IMR-90 (cell line): Measurements from ENCODE around the gene SLX4IP. TPM values are rescaled to one million over a fixed set of nuclear protein-coding genes. Genes with fewer than 3 reads are reported as not detected.

Experiments used
- ATAC-seq: fragments of 200-7000 bp; cut with Tn5 transposase; 2 replicates; pipeline ENCODE4 v1.9.1; 2020; ENCODE audit warnings: low read depth, mild to moderate bottlenecking, moderate library complexity
- BruUV-seq: library from RNA; stranded (reverse); fragments of 400-500 nt; replicated peaks from 2 replicates; lab custom pipeline; 2021; lab: Mats Ljungman, UMichigan
- CTCF ChIA-PET: fragments of 300-600 bp; formaldehyde crosslinking; extraction: SDS; loops from one replicate; lab custom pipeline; 2021; ENCODE audit warnings: antibody characterized with exemption; lab: Yijun Ruan, JAX
- POLR2A ChIA-PET: fragments of 300-600 bp; sonication (Branson Sonifier 250); formaldehyde crosslinking; loops from one replicate; lab custom pipeline; 2022; ENCODE audit warnings: antibody characterized with exemption; ENCODE audit not compliant: unreplicated experiment; lab: Charles Lee
- DNase-seq: peaks from one replicate; pipeline ENCODE4 v3.0.0; 2013
- H2AFZ ChIP-seq: replicated peaks from 2 replicates; pipeline ENCODE3; 2013; ENCODE audit warnings: low read length, mild to moderate bottlenecking; ENCODE audit not compliant: poor library complexity
- H2AK5ac ChIP-seq: 2 replicates; pipeline ENCODE4 v1.6.1; 2013; ENCODE audit warnings: low read depth, low read length, inconsistent platforms
- H2AK9ac ChIP-seq: replicated peaks from 2 replicates; pipeline ENCODE3; 2013; ENCODE audit warnings: mild to moderate bottlenecking, low read depth, low read length, moderate library complexity; ENCODE audit not compliant: poor library complexity
- H2BK120ac ChIP-seq: 2 replicates; pipeline ENCODE4 v1.6.1; 2013; ENCODE audit warnings: low read depth, low read length, inconsistent platforms
- H2BK15ac ChIP-seq: 3 replicates; pipeline ENCODE4 v1.6.1; 2013; ENCODE audit warnings: low read depth, low read length, inconsistent platforms
- H2BK20ac ChIP-seq: 2 replicates; pipeline ENCODE4 v1.6.1; 2013; ENCODE audit warnings: low read depth, mild to moderate bottlenecking, inconsistent platforms, low read length, moderate library complexity
- H2BK5ac ChIP-seq: 2 replicates; pipeline ENCODE4 v1.6.1; 2013; ENCODE audit warnings: mild to moderate bottlenecking, low read depth, low read length, inconsistent platforms; ENCODE audit not compliant: poor library complexity, severe bottlenecking
- H3K14ac ChIP-seq: replicated peaks from 2 replicates; pipeline ENCODE4 v1.6.1; 2013; ENCODE audit warnings: low read depth, low read length, inconsistent platforms
- H3K18ac ChIP-seq: 2 replicates; pipeline ENCODE4 v1.6.1; 2013; ENCODE audit warnings: low read depth, low read length, control low read depth
- H3K23ac ChIP-seq: 2 replicates; pipeline ENCODE4 v1.6.1; 2013; ENCODE audit warnings: low read depth, low read length, inconsistent platforms
- H3K27ac ChIP-seq: 2 replicates; pipeline ENCODE4 v1.5.1; 2013; ENCODE audit warnings: mild to moderate bottlenecking, control low read depth, low read length; ENCODE audit not compliant: insufficient read depth
- H3K27me3 ChIP-seq: 2 replicates; pipeline ENCODE4 v1.6.1; 2013; ENCODE audit warnings: low read length; ENCODE audit not compliant: control insufficient read depth, insufficient read depth
- H3K36me3 ChIP-seq: 2 replicates; pipeline ENCODE4 v1.6.1; 2013; ENCODE audit warnings: low read length, mixed read lengths; ENCODE audit not compliant: control insufficient read depth, insufficient read depth
- H3K4ac ChIP-seq: 2 replicates; pipeline ENCODE4 v1.6.1; 2013; ENCODE audit warnings: low read depth, low read length, inconsistent platforms
- H3K4me1 ChIP-seq: 2 replicates; pipeline ENCODE4 v1.6.1; 2013; ENCODE audit warnings: low read length, mixed read lengths; ENCODE audit not compliant: control insufficient read depth, insufficient read depth
- H3K4me2 ChIP-seq: 2 replicates; pipeline ENCODE4 v1.6.1; 2013; ENCODE audit warnings: low read depth, mild to moderate bottlenecking, control low read depth, low read length, moderate library complexity
- H3K4me3 ChIP-seq: 2 replicates; pipeline ENCODE4 v1.5.1; 2013; ENCODE audit warnings: low read depth, mild to moderate bottlenecking, control low read depth, low read length, moderate library complexity; ENCODE audit not compliant: insufficient read depth
- H3K56ac ChIP-seq: 2 replicates; pipeline ENCODE4 v1.6.1; 2013; ENCODE audit warnings: low read length, inconsistent platforms; ENCODE audit not compliant: insufficient read depth; ENCODE audit errors: extremely low read depth
- H3K79me1 ChIP-seq, 2 experiments: 2 replicates each; pipeline ENCODE4 v1.6.1; 2013; ENCODE audit warnings: low read length in 2 of 2, inconsistent platforms in 1 of 2, low read depth in 1 of 2
- H3K9ac ChIP-seq: 2 replicates; pipeline ENCODE4 v1.6.1; 2013; ENCODE audit warnings: low read depth, low read length, control low read depth
- H3K9me1 ChIP-seq: 2 replicates; pipeline ENCODE4 v1.6.1; 2013; ENCODE audit warnings: low read length, inconsistent platforms; ENCODE audit not compliant: insufficient read depth
- H3K9me3 ChIP-seq: 2 replicates; pipeline ENCODE4 v1.6.1; 2013; ENCODE audit warnings: low read length; ENCODE audit not compliant: control insufficient read depth, insufficient read depth
- H4K20me1 ChIP-seq: 2 replicates; pipeline ENCODE4 v1.6.1; 2013; ENCODE audit warnings: low read length, inconsistent platforms; ENCODE audit not compliant: insufficient read depth
- H4K5ac ChIP-seq: 2 replicates; pipeline ENCODE4 v1.6.1; 2013; ENCODE audit warnings: mild to moderate bottlenecking, low read depth, low read length, control low read depth
- H4K8ac ChIP-seq, 2 experiments: 2 replicates each; pipeline ENCODE4 v1.6.1; 2013; ENCODE audit warnings: low read depth in 2 of 2, low read length in 2 of 2, control low read depth in 1 of 2, inconsistent platforms in 1 of 2
- H4K91ac ChIP-seq: 2 replicates; pipeline ENCODE4 v1.6.1; 2013; ENCODE audit warnings: low read depth, low read length, inconsistent platforms; ENCODE audit not compliant: insufficient read depth
- BHLHE40 ChIP-seq: fragments of 150-350 bp; IDR thresholded peaks from 2 replicates; pipeline ENCODE4 v1.6.1; 2016; ENCODE audit warnings: mild to moderate bottlenecking, low read depth, low read length
- CEBPB ChIP-seq: IDR thresholded peaks from 2 replicates; pipeline ENCODE4 v1.6.1; 2012; ENCODE audit warnings: low read depth, low read length, improper control_type of control experiment
- CHD1 ChIP-seq: IDR thresholded peaks from 2 replicates; pipeline ENCODE4 v1.6.1; 2012; ENCODE audit warnings: low read depth, low read length, improper control_type of control experiment
- FOS ChIP-seq: fragments of 150-350 bp; IDR thresholded peaks from 2 replicates; pipeline ENCODE4 v1.6.1; 2016; ENCODE audit warnings: low read depth, low read length
- MAFK ChIP-seq: IDR thresholded peaks from 2 replicates; pipeline ENCODE4 v1.6.1; 2012; ENCODE audit warnings: low read depth, low read length, improper control_type of control experiment
- MXI1 ChIP-seq: IDR thresholded peaks from 2 replicates; pipeline ENCODE4 v1.6.1; 2012; ENCODE audit warnings: low read depth, mild to moderate bottlenecking, low read length, moderate library complexity, borderline replicate concordance
- NFE2L2 ChIP-seq: fragments of 150-350 bp; IDR thresholded peaks from 2 replicates; pipeline ENCODE4 v1.6.1; 2016; ENCODE audit warnings: low read depth, mild to moderate bottlenecking, low read length
- POLR2A ChIP-seq: IDR thresholded peaks from 2 replicates; pipeline ENCODE4 v1.6.1; 2012; ENCODE audit warnings: mild to moderate bottlenecking, low read depth, low read length
- RAD21 ChIP-seq: IDR thresholded peaks from 2 replicates; pipeline ENCODE4 v1.6.1; 2012; ENCODE audit warnings: low read length, improper control_type of control experiment
- RCOR1 ChIP-seq: IDR thresholded peaks from 2 replicates; pipeline ENCODE4 v1.6.1; 2012; ENCODE audit warnings: mild to moderate bottlenecking, low read length, improper control_type of control experiment; ENCODE audit not compliant: insufficient replicate concordance
- RFX5 ChIP-seq: IDR thresholded peaks from 2 replicates; pipeline ENCODE4 v1.8.0; 2012; ENCODE audit warnings: low read depth, mild to moderate bottlenecking, low read length, moderate library complexity
- SMC3 ChIP-seq: fragments of 150-350 bp; IDR thresholded peaks from 2 replicates; pipeline ENCODE4 v1.6.1; 2016; ENCODE audit warnings: low read depth, mild to moderate bottlenecking, antibody characterized with exemption, low read length, moderate library complexity
- WGBS, 2 experiments: methylation state at CpG; one replicate each; pipeline versions ENCODE4 v1.1.5 to v1.1.7; 2013; ENCODE audit warnings: missing lambda C conversion rate in 2 of 2; ENCODE audit not compliant: insufficient read length in 1 of 2; ENCODE audit errors: extremely low coverage in 2 of 2; 5-methylcytosine and 5-hydroxymethylcytosine counted together
- dilution Hi-C: fragments of 300-500 bp; cut with HindIII; formaldehyde crosslinking; loops from one replicate; pipeline ENCODE4 v1.14.3; 2018; ENCODE audit warnings: low sequenced_read_pairs; ENCODE audit not compliant: unreplicated experiment
- in situ Hi-C: fragments of 300-500 bp; cut with MboI; formaldehyde crosslinking; loops from 3 replicates; pipeline ENCODE4 v1.14.3; 2019; ENCODE audit warnings: low sequenced_read_pairs, inconsistent platforms, mixed read lengths
- intact Hi-C: fragments of 100-400 bp; cut with micrococcal nuclease; formaldehyde crosslinking; loops from 2 replicates; pipeline ENCODE4 v1.10.0; 2022
- polyA plus RNA-seq, 3 experiments: library from polyadenylated mRNA; depleted of rRNA; stranded (reverse); fragments of >200 nt; gene quantifications; 2 replicates each; pipeline ENCODE4 v1.2.3, GENCODE V29; 2012; ENCODE audit warnings: low replicate concordance in 1 of 3
- total RNA-seq: library from RNA; depleted of rRNA; stranded (reverse); fragments of >200 nt; gene quantifications from 2 replicates; pipeline ENCODE4 v1.2.3, GENCODE V29; 2012
- TF ChIP-seq, protein P1 (sequence below): fragments of 150-350 bp; IDR thresholded peaks from 2 replicates; pipeline ENCODE4 v1.6.1; 2016; ENCODE audit warnings: low read depth, mild to moderate bottlenecking, low read length, moderate library complexity, borderline replicate concordance
- TF ChIP-seq, protein P2 (sequence below): conservative IDR thresholded peaks from 2 replicates; pipeline ENCODE4 v1.5.1; 2012; ENCODE audit warnings: mild to moderate bottlenecking, low read depth, low read length, improper control_type of control experiment

Gene SLX4IP
- total and polyA plus RNA-seq, 2 of the 4 experiments (the other 2 are of a cell fraction): 1.3 to 5.9 TPM

DNA sequence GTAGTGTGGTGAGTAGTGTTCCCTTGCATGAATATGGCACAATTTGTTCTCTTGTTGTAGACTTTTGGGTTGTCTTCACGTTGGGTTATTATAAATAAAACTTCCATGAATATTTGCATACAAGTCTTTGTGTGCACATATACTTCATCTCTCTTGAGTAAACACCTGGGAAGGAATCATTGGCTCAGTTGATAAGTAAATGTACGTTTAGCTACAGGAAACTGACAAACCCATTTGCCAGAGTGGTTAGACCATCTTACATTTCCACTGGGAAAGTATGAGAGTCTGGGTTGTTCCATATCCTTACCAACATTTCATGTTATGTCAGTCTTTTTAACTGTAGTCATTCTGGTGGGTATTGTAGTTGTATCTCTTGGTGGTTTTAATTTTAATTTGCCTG is 119.2 kb downstream of the SLX4IP start:
- DNase-seq (no peak), ATAC-seq (no peak)
- dilution Hi-C loops (no loop called here), intact Hi-C loops (loop anchor here (10.0 kb wide), 2 partner anchors 311 to 801 kb away; no protein-coding TSS in a partner anchor), in situ Hi-C loops (loop anchor here (5.0 kb wide), 2 partner anchors 718 to 988 kb away; no protein-coding TSS in a partner anchor)
- Histone ChIP-seq H3K9me3 (no peaks in the 10 kb centered on the region), H3K9ac (no peak overlapping the region), H4K5ac (no peak overlapping the region), H2BK20ac (no peak overlapping the region), H3K4ac (no peak overlapping the region), H4K91ac (no peak overlapping the region), H3K4me1 (peaks cover 14% of the 10 kb centered on the region), H3K23ac (no peak overlapping the region), H3K27me3 (no peaks in the 10 kb centered on the region), H2BK120ac (no peak overlapping the region), H3K18ac (no peak overlapping the region), H4K8ac (no peak overlapping the region), H2BK5ac (no peak overlapping the region), H3K27ac (no peak overlapping the region), H2AK5ac (no peak overlapping the region), H2BK15ac (no peak overlapping the region; the same call in 2 of the 3 replicates), H3K14ac (no peak overlapping the region), H4K20me1 (no peaks in the 10 kb centered on the region; the same call in 1 of the 2 replicates), H2AK9ac (no peak overlapping the region), H2AFZ (no peak overlapping the region), H3K4me2 (no peak overlapping the region), H3K9me1 (peaks cover 3% of the 10 kb centered on the region), H3K79me1 (peaks cover 4 to 9% of the 10 kb centered on the region in 2 experiments; a peak in 2 of 4 replicates), H3K56ac (no peak overlapping the region), H3K4me3 (no peak overlapping the region), H3K36me3 (no peaks in the 10 kb centered on the region)
- no CpG with 5 or more reads among the region's 2 CpGs for WGBS, 2 experiments
- CTCF ChIA-PET: no interaction called here
- TF ChIP-seq MXI1 (no peak), BHLHE40 (no peak), RCOR1 (no peak), NFE2L2 (no peak), CEBPB (no peak), POLR2A (no peak), RAD21 (no peak), CHD1 (no peak), RFX5 (no peak), SMC3 (no peak), MAFK (no peak), FOS (no peak)
- TF ChIP-seq, protein P1, sequence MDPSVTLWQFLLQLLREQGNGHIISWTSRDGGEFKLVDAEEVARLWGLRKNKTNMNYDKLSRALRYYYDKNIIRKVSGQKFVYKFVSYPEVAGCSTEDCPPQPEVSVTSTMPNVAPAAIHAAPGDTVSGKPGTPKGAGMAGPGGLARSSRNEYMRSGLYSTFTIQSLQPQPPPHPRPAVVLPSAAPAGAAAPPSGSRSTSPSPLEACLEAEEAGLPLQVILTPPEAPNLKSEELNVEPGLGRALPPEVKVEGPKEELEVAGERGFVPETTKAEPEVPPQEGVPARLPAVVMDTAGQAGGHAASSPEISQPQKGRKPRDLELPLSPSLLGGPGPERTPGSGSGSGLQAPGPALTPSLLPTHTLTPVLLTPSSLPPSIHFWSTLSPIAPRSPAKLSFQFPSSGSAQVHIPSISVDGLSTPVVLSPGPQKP: no peak
- TF ChIP-seq, protein P2, sequence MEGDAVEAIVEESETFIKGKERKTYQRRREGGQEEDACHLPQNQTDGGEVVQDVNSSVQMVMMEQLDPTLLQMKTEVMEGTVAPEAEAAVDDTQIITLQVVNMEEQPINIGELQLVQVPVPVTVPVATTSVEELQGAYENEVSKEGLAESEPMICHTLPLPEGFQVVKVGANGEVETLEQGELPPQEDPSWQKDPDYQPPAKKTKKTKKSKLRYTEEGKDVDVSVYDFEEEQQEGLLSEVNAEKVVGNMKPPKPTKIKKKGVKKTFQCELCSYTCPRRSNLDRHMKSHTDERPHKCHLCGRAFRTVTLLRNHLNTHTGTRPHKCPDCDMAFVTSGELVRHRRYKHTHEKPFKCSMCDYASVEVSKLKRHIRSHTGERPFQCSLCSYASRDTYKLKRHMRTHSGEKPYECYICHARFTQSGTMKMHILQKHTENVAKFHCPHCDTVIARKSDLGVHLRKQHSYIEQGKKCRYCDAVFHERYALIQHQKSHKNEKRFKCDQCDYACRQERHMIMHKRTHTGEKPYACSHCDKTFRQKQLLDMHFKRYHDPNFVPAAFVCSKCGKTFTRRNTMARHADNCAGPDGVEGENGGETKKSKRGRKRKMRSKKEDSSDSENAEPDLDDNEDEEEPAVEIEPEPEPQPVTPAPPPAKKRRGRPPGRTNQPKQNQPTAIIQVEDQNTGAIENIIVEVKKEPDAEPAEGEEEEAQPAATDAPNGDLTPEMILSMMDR: no peak
- POLR2A ChIA-PET: no interaction called here
- BruUV-seq: no TSS peak
